HG03066 (cell line): Measurements from ENCODE around the gene LMO7.

Experiments
- ATAC-seq: cut with Tn5 transposase; IDR thresholded peaks from one replicate; pipeline ENCODE4 v1.9.1; 2021; ENCODE audit warnings: low read depth; ENCODE audit not compliant: unreplicated experiment

Gene LMO7

GRCh38 chr13:75875450-75875849, 239.3 kb downstream of the LMO7 start:
- no peak for ATAC-seq

GRCh38 chr13:75876142-75877050, 240.3 kb downstream of the LMO7 start:
- peak; percentile 96 for ATAC-seq

DNA sequence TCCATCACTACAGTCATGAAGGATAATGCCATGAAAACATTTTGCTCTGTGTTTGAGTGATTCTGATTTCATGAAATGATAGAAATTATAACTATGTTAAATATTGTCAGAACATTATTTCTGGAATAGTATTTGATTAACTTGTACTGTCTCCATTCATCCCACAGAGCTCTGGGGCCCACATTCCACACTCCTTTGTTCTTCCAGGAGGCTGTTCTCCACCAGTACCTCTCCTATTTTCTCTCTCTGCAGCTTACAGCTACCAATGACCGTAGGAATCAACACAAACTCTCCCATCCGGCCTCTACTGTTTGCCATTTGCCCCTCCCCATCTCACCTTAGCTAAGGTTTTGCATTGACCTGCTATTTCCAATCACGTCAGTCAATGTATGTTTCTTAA, 240.9 kb downstream of the LMO7 start:
- no peak for ATAC-seq

DNA sequence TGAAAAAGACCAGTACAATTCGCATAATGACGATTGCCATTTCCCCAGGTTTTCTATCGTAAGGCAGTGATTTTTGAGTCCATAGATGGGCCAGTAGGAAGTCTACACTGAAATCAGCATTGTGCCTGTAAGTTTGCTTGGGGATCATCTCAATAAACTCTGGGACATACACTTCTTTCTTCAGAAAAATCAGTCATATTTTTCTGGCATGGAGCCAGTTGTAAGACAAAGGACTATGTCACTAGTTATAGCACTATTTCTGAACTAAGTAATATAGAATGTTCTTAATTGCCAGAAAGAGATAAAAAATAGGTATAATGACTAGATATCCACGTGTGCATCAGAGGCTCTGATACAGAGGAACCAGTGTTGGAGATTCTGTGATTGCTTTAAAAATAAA, 243.5 kb downstream of the LMO7 start:
- ATAC-seq: no peak

GRCh38 chr13:75881109-75881775, 245.1 kb downstream of the LMO7 start:
- no peak for ATAC-seq

- ATAC-seq: no peak
These were observed 246.1 kb downstream of the LMO7 start for GRCh38 chr13:75882261-75882660.

- ATAC-seq: no peak
These were observed 253.3 kb downstream of the LMO7 start for GRCh38 chr13:75889427-75889826.

DNA sequence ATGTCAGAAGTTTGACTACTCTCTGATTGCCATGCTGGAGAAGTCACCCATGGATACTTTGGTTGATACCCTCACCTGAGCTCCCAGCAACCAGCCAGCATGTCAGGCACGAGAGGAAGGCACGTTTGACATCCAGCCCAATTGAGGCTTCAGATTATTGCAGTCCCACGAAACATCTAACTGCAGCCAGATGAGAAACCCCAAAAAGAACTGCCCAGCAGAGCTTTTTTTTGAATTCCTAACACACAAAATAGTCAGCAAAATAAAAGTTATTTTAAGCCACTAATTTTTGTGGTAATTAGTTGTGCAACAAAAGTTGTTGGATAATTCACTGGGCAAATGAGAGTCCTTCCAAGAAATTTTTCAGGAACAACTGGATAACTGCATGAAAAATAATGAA, 259.0 kb downstream of the LMO7 start:
- no peak for ATAC-seq

GRCh38 chr13:75896271-75896670, 260.1 kb downstream of the LMO7 start:
- no peak for ATAC-seq

GRCh38 chr13:75897386-75897785, 261.3 kb downstream of the LMO7 start:
- ATAC-seq: no peak

- no peak for ATAC-seq
These were observed 265.4 kb downstream of the LMO7 start for GRCh38 chr13:75901501-75901900.

- no peak for ATAC-seq
These were observed 266.3 kb downstream of the LMO7 start for GRCh38 chr13:75902166-75903104.

DNA sequence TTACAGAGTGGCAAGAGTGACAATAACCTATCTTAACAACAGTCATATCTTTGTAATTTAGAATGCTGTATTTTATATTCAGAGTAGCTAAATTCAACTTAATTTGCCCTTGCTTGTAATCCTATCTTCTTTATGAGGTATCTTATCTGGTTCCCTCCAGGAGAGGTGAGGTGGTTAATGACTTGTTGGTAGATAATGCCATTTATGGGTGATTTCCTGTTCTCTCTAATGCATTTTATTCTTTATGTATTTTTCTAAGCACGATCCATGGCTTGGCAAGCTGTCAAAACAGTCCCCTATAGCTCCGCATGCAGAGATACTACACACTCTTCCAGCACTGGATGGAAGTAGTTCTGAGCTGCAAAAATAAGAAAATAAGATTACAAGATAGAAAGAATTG, 267.9 kb downstream of the LMO7 start:
- ATAC-seq: no peak

DNA sequence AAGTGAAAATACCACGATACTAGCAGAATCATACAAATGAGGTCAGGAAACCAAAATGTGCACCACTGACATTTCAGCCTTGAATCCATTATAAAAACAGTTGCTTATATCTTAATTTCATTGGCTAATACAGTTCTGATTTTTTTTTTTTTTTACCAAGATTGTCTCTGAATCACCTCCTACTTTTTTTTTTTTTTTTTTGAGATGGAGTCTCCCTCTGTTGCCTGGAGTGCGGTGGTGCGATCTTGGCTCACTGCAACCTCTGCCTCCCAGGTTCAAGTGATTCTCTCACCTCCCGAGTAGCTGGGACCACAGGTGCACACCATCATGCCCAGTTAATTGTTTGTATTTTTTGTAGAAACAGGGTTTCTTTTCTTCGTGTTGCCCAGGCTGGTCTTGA, 270.2 kb downstream of the LMO7 start:
- no peak for ATAC-seq

- ATAC-seq: no peak
These were observed 270.9 kb downstream of the LMO7 start for GRCh38 chr13:75907044-75907443.

- no peak for ATAC-seq
These were observed 272.0 kb downstream of the LMO7 start for GRCh38 chr13:75908141-75908540.
